Fibroblast of lung (primary cell): ENCODE measurements around the gene KIF25. TPM values are rescaled to one million over a fixed set of nuclear protein-coding genes. Genes with fewer than 3 reads are reported as not detected.

Source experiments
- DNase-seq, 2 donors: peaks; one replicate each; pipeline versions ENCODE4 v3.0.0 to v3.0.0-alpha.2; 2010; ENCODE audit warnings: low read depth in 2 of 2
- H2AFZ ChIP-seq: 2 replicates; pipeline ENCODE4 v1.5.1; 2012; ENCODE audit warnings: low read length, control low read depth, inconsistent platforms
- H3K27ac ChIP-seq: 2 replicates; pipeline ENCODE4 v1.5.1; 2011; ENCODE audit warnings: low read length, control low read depth; ENCODE audit not compliant: insufficient read depth
- H3K27me3 ChIP-seq: 2 replicates; pipeline ENCODE4 v1.5.1; 2011; ENCODE audit warnings: mild to moderate bottlenecking, low read length; ENCODE audit not compliant: control insufficient read depth, insufficient read depth
- H3K36me3 ChIP-seq: 2 replicates; pipeline ENCODE4 v1.5.1; 2011; ENCODE audit warnings: low read length; ENCODE audit not compliant: control insufficient read depth, insufficient read depth
- H3K4me1 ChIP-seq: 2 replicates; pipeline ENCODE4 v1.5.1; 2011; ENCODE audit warnings: low read length; ENCODE audit not compliant: control insufficient read depth, insufficient read depth; ENCODE audit errors: extremely low read depth
- H3K4me2 ChIP-seq: 2 replicates; pipeline ENCODE4 v1.5.1; 2011; ENCODE audit warnings: low read length, control low read depth; ENCODE audit not compliant: insufficient read depth; ENCODE audit errors: extremely low read depth
- H3K4me3 ChIP-seq, 4 experiments: fragments of 200-600 bp in 1 of 4; sonication (generic) in 1 of 4; replicated peaks in 1 of 4; 2 replicates each; pipeline ENCODE4 v1.5.1; 2011 to 2016; ENCODE audit warnings: low read length in 4 of 4, low read depth in 3 of 4, mild to moderate bottlenecking in 3 of 4, control low read depth in 2 of 4, inconsistent platforms in 1 of 4, mixed read lengths in 1 of 4; ENCODE audit not compliant: insufficient read depth in 1 of 4; ENCODE audit errors: control extremely low read depth in 1 of 4
- H3K79me2 ChIP-seq: 2 replicates; pipeline ENCODE4 v1.5.1; 2012; ENCODE audit warnings: mild to moderate bottlenecking, low read length, inconsistent platforms; ENCODE audit not compliant: control insufficient read depth, insufficient read depth
- H3K9ac ChIP-seq: 2 replicates; pipeline ENCODE4 v1.5.1; 2011; ENCODE audit warnings: mild to moderate bottlenecking, low read length, control low read depth; ENCODE audit not compliant: insufficient read depth
- H3K9me3 ChIP-seq: 2 replicates; pipeline ENCODE4 v1.5.1; 2012; ENCODE audit warnings: low read depth, low read length; ENCODE audit not compliant: control insufficient read depth, insufficient read depth
- H4K20me1 ChIP-seq: 2 replicates; pipeline ENCODE4 v1.5.1; 2011; ENCODE audit warnings: low read length; ENCODE audit not compliant: control insufficient read depth, insufficient read depth; ENCODE audit errors: extremely low read depth
- EZH2 ChIP-seq: IDR thresholded peaks from 2 replicates; pipeline ENCODE4 v1.5.1; 2012; ENCODE audit warnings: low read length, control low read depth, mild to moderate bottlenecking; ENCODE audit errors: missing control alignments
- polyA plus RNA-seq, 2 donors: library from polyadenylated mRNA; depleted of rRNA in 1 of 2; stranded (reverse) in 1 of 2; unstranded in 1 of 2; fragments of >200 nt; gene quantifications; 2 replicates each; pipeline ENCODE4 v1.2.1, GENCODE V29; 2011 to 2012; ENCODE audit warnings: missing spikeins in 1 of 2
- total RNA-seq: library from RNA; depleted of rRNA; stranded (reverse); fragments of >200 nt; gene quantifications from 2 replicates; pipeline ENCODE4 v1.2.1, GENCODE V29; 2014
- TF ChIP-seq, protein P1 (sequence below), 2 donors: IDR thresholded peaks in 1 of 2; conservative IDR thresholded peaks in 1 of 2; 1 replicate in 1 of 2; 2 replicates in 1 of 2; pipeline ENCODE4 v1.5.1; 2011 to 2012; ENCODE audit warnings: low read length in 2 of 2, control low read depth in 1 of 2, inconsistent platforms in 1 of 2, low read depth in 1 of 2, mild to moderate bottlenecking in 1 of 2

The KIF25 gene
- total and polyA plus RNA-seq, 2 donors (not counting 1 experiment from before 2014, with no cell fraction given), result 0.33 TPM; not detected in 1

DNA sequence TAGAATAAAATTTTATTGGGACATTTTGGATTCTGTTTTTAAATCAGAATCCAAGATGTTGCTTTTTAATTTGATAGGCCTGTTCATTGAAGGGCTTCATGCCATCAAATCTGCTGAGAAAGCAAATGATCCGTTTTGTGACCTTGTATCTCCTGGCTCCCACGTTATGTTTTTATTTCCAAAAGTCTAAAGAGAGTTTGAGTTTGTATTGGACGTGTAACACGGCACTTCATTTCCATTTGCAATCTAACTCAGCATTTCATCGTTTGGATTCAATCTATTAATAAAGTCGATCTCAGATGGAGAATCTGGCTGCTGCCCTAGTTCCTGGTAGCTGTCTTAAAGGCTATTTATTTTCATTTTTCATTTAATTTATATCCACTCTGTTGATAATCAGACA, 17.0 kb downstream of the KIF25 start:
- TF ChIP-seq, protein P1, sequence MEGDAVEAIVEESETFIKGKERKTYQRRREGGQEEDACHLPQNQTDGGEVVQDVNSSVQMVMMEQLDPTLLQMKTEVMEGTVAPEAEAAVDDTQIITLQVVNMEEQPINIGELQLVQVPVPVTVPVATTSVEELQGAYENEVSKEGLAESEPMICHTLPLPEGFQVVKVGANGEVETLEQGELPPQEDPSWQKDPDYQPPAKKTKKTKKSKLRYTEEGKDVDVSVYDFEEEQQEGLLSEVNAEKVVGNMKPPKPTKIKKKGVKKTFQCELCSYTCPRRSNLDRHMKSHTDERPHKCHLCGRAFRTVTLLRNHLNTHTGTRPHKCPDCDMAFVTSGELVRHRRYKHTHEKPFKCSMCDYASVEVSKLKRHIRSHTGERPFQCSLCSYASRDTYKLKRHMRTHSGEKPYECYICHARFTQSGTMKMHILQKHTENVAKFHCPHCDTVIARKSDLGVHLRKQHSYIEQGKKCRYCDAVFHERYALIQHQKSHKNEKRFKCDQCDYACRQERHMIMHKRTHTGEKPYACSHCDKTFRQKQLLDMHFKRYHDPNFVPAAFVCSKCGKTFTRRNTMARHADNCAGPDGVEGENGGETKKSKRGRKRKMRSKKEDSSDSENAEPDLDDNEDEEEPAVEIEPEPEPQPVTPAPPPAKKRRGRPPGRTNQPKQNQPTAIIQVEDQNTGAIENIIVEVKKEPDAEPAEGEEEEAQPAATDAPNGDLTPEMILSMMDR (conservative IDR thresholded peaks at IDR 0.05 in 1 of 2, IDR thresholded peaks at IDR 0.05 in 1 of 2; ENCODE audit: low read depth in 1 of 2, low read length in 2 of 2), result no peak
- no peak overlapping the region for H2AFZ ChIP-seq
- no peak overlapping the region for H3K4me3 ChIP-seq
- no peaks in the 10 kb centered on the region for H3K4me1 ChIP-seq
- H3K9me3 ChIP-seq, result no peaks in the 10 kb centered on the region
- H4K20me1 ChIP-seq, result no peaks in the 10 kb centered on the region
- no peak overlapping the region for H3K4me2 ChIP-seq
- no peaks in the 10 kb centered on the region for H3K79me2 ChIP-seq
- H3K27ac ChIP-seq, result no peak overlapping the region
- H3K27me3 ChIP-seq, result peaks cover 4% of the 10 kb centered on the region
- DNase-seq, result no peak
- no peak overlapping the region for H3K9ac ChIP-seq
- no peaks in the 10 kb centered on the region for H3K36me3 ChIP-seq

DNA sequence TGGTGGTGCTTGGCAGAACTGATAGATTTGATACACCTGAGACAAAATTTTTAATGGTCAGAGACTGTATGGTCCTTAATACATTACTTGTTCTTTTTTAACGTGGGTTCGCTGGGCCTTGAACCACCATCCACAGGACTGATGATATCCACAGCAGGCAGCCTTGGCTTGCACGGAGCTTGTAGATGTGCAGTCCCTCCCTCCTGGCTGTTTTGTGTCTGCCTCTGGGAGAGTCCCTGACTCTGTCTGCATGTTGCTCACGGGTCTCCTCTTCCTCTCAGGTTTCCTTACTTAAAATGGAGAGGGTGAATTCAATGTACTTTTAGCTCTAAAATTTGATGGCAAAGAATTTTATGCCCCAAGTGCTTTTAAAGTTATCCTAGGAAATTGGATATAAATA, 17.5 kb downstream of the KIF25 start:
- no peaks in the 10 kb centered on the region for H3K9me3 ChIP-seq
- no peaks in the 10 kb centered on the region for H3K79me2 ChIP-seq
- H3K4me1 ChIP-seq, result no peaks in the 10 kb centered on the region
- no peak overlapping the region for H2AFZ ChIP-seq
- TF ChIP-seq, protein P1 (conservative IDR thresholded peaks at IDR 0.05 in 1 of 2, IDR thresholded peaks at IDR 0.05 in 1 of 2; ENCODE audit: low read depth in 1 of 2, low read length in 2 of 2), result no peak
- no peak for TF ChIP-seq EZH2
- H3K9ac ChIP-seq, result no peak overlapping the region
- no peaks in the 10 kb centered on the region for H4K20me1 ChIP-seq
- no peaks in the 10 kb centered on the region for H3K36me3 ChIP-seq
- DNase-seq, result no peak
- H3K27ac ChIP-seq, result no peak overlapping the region
- no peak overlapping the region for H3K4me3 ChIP-seq
- H3K4me2 ChIP-seq, result no peak overlapping the region
- H3K27me3 ChIP-seq, result peaks cover 4% of the 10 kb centered on the region

DNA sequence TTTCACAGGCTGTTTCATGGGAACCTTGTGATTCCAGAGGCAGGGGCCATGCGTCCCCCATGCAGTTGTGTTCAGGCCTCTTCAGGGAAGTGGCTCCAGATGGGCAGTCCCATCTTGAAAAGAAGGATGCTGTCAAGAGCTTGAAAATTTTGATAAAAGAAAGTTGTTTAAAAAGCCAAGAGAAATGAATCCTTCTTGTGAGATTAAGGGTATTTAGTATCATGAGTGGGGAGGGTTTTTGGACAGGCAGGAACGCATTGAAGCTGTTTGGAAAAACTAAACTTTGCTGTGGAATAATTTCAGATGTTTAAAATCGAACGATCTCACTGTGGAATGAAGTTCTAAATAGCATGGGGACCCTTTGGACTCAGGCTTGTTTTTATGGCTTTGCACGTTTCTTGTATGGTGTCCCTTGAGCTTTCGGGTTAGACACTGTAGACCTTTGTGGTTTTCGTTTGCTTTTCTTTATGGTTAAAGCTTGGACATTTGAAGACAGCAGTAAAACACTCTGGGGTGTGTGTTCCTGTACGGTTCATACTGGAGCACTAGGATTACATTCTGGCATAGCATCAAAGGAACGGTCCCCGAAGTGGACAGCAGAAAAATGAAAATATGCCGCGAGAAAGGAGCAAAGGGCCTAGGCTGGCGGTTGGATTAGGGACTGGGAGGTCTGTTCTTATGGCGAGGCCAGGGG, 18.2 kb downstream of the KIF25 start:
- no peak overlapping the region for H3K4me3 ChIP-seq
- H3K4me1 ChIP-seq, result no peaks in the 10 kb centered on the region

More for the DNA sequence above, 18.2 kb downstream of the KIF25 start:
- no peaks in the 10 kb centered on the region for H3K9me3 ChIP-seq
- H3K27me3 ChIP-seq, result peaks cover 7% of the 10 kb centered on the region
- no peak overlapping the region for H2AFZ ChIP-seq
- no peaks in the 10 kb centered on the region for H3K36me3 ChIP-seq
- no peaks in the 10 kb centered on the region for H4K20me1 ChIP-seq
- no peak overlapping the region for H3K9ac ChIP-seq
- DNase-seq, result no peak
- TF ChIP-seq, protein P1 (conservative IDR thresholded peaks at IDR 0.05 in 1 of 2, IDR thresholded peaks at IDR 0.05 in 1 of 2; ENCODE audit: low read depth in 1 of 2, low read length in 2 of 2), result no peak
- TF ChIP-seq EZH2, result peak; percentile 24
- H3K79me2 ChIP-seq, result no peaks in the 10 kb centered on the region
- H3K27ac ChIP-seq, result no peak overlapping the region
- no peak overlapping the region for H3K4me2 ChIP-seq
